Measurements from ENCODE around the gene HTR3D. TPM values are rescaled to one million over a fixed set of nuclear protein-coding genes. Genes with fewer than 3 reads are reported as not detected.

Gene HTR3D
- total and polyA plus RNA-seq, 10 of the 15 experiments (the other 5 are each of a cell fraction or from before 2014, with no cell fraction given): not detected

GRCh38 chr3:184004476-184004875 is 27.1 kb upstream of the HTR3D start:
- ChIA-PET CTCF (interaction anchor here (0.6 to 1.6 kb wide), 3 partner anchors 11 to 100 kb away, joined by 3 to 4 read pairs (median 4); no protein-coding TSS in a partner anchor), POLR2A (no interaction called here), RAD21 (ENCODE audit: unreplicated experiment) (interaction anchor here (0.5 kb wide), 1 partner anchor 107 kb away, joined by 4 read pairs; no protein-coding TSS in a partner anchor), SMC1A (ENCODE audit: uncharacterized antibody, unreplicated experiment) (no interaction called here)
- no peaks in the 10 kb centered on the region for H3K79me2 ChIP-seq (ENCODE audit: control insufficient read depth, insufficient read depth, low read length)
- no peak overlapping the region for H3K9ac ChIP-seq (ENCODE audit: control insufficient read depth, insufficient read depth, low read length)
- H3K4me2 ChIP-seq (ENCODE audit: control insufficient read depth, insufficient read depth): no peak overlapping the region
- intact Hi-C loops (cut with micrococcal nuclease; ENCODE audit: unreplicated experiment) (no loop called here), in situ Hi-C loops (cut with MboI) (no loop called here)
- peaks cover 12% of the 10 kb centered on the region for H3K4me1 ChIP-seq (ENCODE audit: control insufficient read depth, insufficient read depth, low read length)
- FAIRE-seq (no peak), ATAC-seq (no peak), DNase-seq (ENCODE audit: low read depth, low spot score) (no peak)
- H3K9me3 ChIP-seq (replicated peaks; ENCODE audit: control insufficient read depth, insufficient read depth, low read length): no peaks in the 10 kb centered on the region
- no peak overlapping the region for H2AFZ ChIP-seq (ENCODE audit: control insufficient read depth, low read depth, low read length)
- no peaks in the 10 kb centered on the region for H3K27me3 ChIP-seq (replicated peaks in 1 of 2; ENCODE audit: control insufficient read depth in 2 of 2, insufficient read depth in 2 of 2, low read length in 1 of 2)
- no peak overlapping the region for H3K27ac ChIP-seq (ENCODE audit: control insufficient read depth, insufficient read depth)
- H3K4me3 ChIP-seq: no peak overlapping the region
- no TSS peak for BruUV-seq (replicated peaks)
- H4K20me1 ChIP-seq (ENCODE audit: control insufficient read depth, insufficient read depth): no peaks in the 10 kb centered on the region
- 96% methylated on average over 2 of the region's 2 CpGs for WGBS (ENCODE audit: insufficient coverage, insufficient replicate concordance, low lambda C conversion rate, missing lambda C conversion rate)
- H3K36me3 ChIP-seq (ENCODE audit: control insufficient read depth in 2 of 2, insufficient read depth in 2 of 2, low read length in 1 of 2): no peaks in the 10 kb centered on the region
- no peak for TF ChIP-seq TCF7 (IDR thresholded peaks at IDR 0.05; ENCODE audit: borderline replicate concordance)
- no peak for TF ChIP-seq CUX1 (IDR thresholded peaks at IDR 0.05; ENCODE audit: insufficient replicate concordance, low read depth, low read length)
- no peak for TF ChIP-seq ZBTB40 (IDR thresholded peaks at IDR 0.05; ENCODE audit: borderline replicate concordance)
- no peak for TF ChIP-seq RCOR1 (conservative IDR thresholded peaks at IDR 0.05; ENCODE audit: low read depth, low read length)
- no peak for TF ChIP-seq ESRRA (IDR thresholded peaks at IDR 0.05; ENCODE audit: low read length)
- no peak for TF ChIP-seq NR2F1 (conservative IDR thresholded peaks at IDR 0.05)
- TF ChIP-seq RB1 (IDR thresholded peaks at IDR 0.05; ENCODE audit: borderline replicate concordance): no peak
- no peak for TF ChIP-seq TBL1XR1 (IDR thresholded peaks at IDR 0.05; ENCODE audit: low read depth, low read length)
- no peak for TF ChIP-seq JUND (IDR thresholded peaks at IDR 0.05; ENCODE audit: low read depth, low read length)
- TF ChIP-seq ZNF592 (IDR thresholded peaks at IDR 0.05): no peak
- TF ChIP-seq FOXM1 (IDR thresholded peaks at IDR 0.05; ENCODE audit: low read depth, low read length): no peak
- TF ChIP-seq KDM1A (IDR thresholded peaks at IDR 0.05; ENCODE audit: borderline replicate concordance): no peak
